ENCODE results near the gene KIDINS220. TPM values are rescaled to one million over a fixed set of nuclear protein-coding genes. Genes with fewer than 3 reads are reported as not detected.

KIDINS220 gene
- total and polyA plus RNA-seq, 2 of the 13 experiments (the other 11 are each of a cell fraction or from before 2014, with no cell fraction given) = 25.2 to 32.3 TPM

- TF ChIP-seq SRSF4 (IDR thresholded peaks at IDR 0.05; ENCODE audit: low read depth, low read length, poor library complexity, severe bottlenecking) = no peak
- TF ChIP-seq ELF1 (CRISPR knock-in tag; IDR thresholded peaks at IDR 0.05) = peak; percentile 19; the same call in 1 of the 2 replicates
- TF ChIP-seq PAXIP1 (CRISPR knock-in tag; conservative IDR thresholded peaks at IDR 0.05) = peak; percentile 49
- 0 out of 2 replicates have a peak, but pooled peaks have one; percentile 5 for TF ChIP-seq ZNF552 (CRISPR knock-in tag; IDR thresholded peaks at IDR 0.05; ENCODE audit: borderline replicate concordance)
- TF ChIP-seq ARID4A (CRISPR knock-in tag; IDR thresholded peaks at IDR 0.05; ENCODE audit: borderline replicate concordance) = peak; percentile 61; the same call in 1 of the 2 replicates
- peak; percentile 73; the same call in 1 of the 2 replicates for TF ChIP-seq ZSCAN30 (CRISPR knock-in tag; IDR thresholded peaks at IDR 0.05)
- 0 out of 2 replicates have a peak, but pooled peaks have one; percentile 46 for TF ChIP-seq ZHX2 (IDR thresholded peaks at IDR 0.05; ENCODE audit: low read depth)
- TF ChIP-seq ZHX2 (CRISPR knock-in tag; IDR thresholded peaks at IDR 0.05; ENCODE audit: borderline replicate concordance) = no peak; the same call in 1 of the 2 replicates
- TF ChIP-seq NRL (CRISPR knock-in tag; IDR thresholded peaks at IDR 0.05; ENCODE audit: borderline replicate concordance) = peak; percentile 98
- TF ChIP-seq ZNF557 (CRISPR knock-in tag; IDR thresholded peaks at IDR 0.05) = peak; percentile 87; the same call in 1 of the 2 replicates
- peak; percentile 46 for TF ChIP-seq GATAD2A (CRISPR knock-in tag; IDR thresholded peaks at IDR 0.05)
- TF ChIP-seq MTA1 (CRISPR knock-in tag; IDR thresholded peaks at IDR 0.05; ENCODE audit: borderline replicate concordance) = peak; percentile 92
Observed at GRCh38 chr2:8684878-8685696, 152.3 kb downstream of the KIDINS220 start (continued).

All from HepG2 (cell line).